Ishikawa (cell line): ENCODE results near the gene CHCHD2.

Experiments used
- CEBPB ChIP-seq: IDR thresholded peaks from 2 replicates; pipeline ENCODE4 v1.6.1; 2012
- CREB1 ChIP-seq: IDR thresholded peaks from 2 replicates; pipeline ENCODE4 v1.6.1; 2012; ENCODE audit warnings: low read depth
- EGR1 ChIP-seq: IDR thresholded peaks from 2 replicates; pipeline ENCODE4 v1.6.1; 2012
- EP300 ChIP-seq: IDR thresholded peaks from 2 replicates; pipeline ENCODE4 v1.6.1; 2012; ENCODE audit warnings: borderline replicate concordance
- FOXM1 ChIP-seq: IDR thresholded peaks from 2 replicates; pipeline ENCODE4 v1.6.1; 2012; ENCODE audit warnings: low read depth, borderline replicate concordance
- NFIC ChIP-seq: IDR thresholded peaks from 2 replicates; pipeline ENCODE4 v1.6.1; 2012
- RAD21 ChIP-seq: IDR thresholded peaks from 2 replicates; pipeline ENCODE4 v1.6.1; 2012; ENCODE audit warnings: low read depth
- TAF1 ChIP-seq: IDR thresholded peaks from 2 replicates; pipeline ENCODE4 v1.6.1; 2012; ENCODE audit warnings: low read depth, mild to moderate bottlenecking
- TCF12 ChIP-seq: IDR thresholded peaks from 2 replicates; pipeline ENCODE4 v1.6.1; 2012; ENCODE audit warnings: low read depth
- YY1 ChIP-seq: IDR thresholded peaks from 2 replicates; pipeline ENCODE4 v1.6.1; 2012; ENCODE audit warnings: low read depth
- TF ChIP-seq, protein P1 (sequence below): IDR thresholded peaks from 2 replicates; pipeline ENCODE4 v1.6.1; 2012; ENCODE audit warnings: low read depth, mild to moderate bottlenecking
- TF ChIP-seq, protein P2 (sequence below): IDR thresholded peaks from 2 replicates; pipeline ENCODE4 v1.6.1; 2012
- TF ChIP-seq, protein P3 (sequence below): IDR thresholded peaks from 2 replicates; pipeline ENCODE4 v1.6.1; 2012

DNA sequence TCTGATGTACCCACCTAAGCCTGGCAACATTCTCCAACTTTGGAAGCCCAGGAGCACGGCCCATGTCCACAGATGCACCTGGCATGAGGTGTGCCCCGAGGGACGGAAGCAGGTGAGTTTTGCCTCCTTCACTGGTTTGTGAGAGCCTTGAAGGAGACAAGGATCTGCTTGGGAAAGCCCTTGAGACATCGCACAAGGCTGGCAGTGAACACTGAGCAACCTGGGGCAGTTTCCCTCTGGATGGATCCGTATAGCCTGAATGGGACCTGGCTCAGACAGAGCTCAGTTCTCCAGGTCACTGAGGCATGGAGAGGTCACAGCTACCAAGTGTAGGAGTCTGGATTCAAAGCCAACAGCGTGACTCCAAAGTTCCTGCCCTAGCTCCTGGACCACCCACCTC is 18.7 kb upstream of the CHCHD2 start:
- TF ChIP-seq YY1 (no peak), TCF12 (no peak), EP300 (no peak), RAD21 (no peak), CREB1 (no peak), TAF1 (no peak), FOXM1 (no peak), NFIC (no peak), EGR1 (no peak), CEBPB (no peak)
- TF ChIP-seq, protein P1, sequence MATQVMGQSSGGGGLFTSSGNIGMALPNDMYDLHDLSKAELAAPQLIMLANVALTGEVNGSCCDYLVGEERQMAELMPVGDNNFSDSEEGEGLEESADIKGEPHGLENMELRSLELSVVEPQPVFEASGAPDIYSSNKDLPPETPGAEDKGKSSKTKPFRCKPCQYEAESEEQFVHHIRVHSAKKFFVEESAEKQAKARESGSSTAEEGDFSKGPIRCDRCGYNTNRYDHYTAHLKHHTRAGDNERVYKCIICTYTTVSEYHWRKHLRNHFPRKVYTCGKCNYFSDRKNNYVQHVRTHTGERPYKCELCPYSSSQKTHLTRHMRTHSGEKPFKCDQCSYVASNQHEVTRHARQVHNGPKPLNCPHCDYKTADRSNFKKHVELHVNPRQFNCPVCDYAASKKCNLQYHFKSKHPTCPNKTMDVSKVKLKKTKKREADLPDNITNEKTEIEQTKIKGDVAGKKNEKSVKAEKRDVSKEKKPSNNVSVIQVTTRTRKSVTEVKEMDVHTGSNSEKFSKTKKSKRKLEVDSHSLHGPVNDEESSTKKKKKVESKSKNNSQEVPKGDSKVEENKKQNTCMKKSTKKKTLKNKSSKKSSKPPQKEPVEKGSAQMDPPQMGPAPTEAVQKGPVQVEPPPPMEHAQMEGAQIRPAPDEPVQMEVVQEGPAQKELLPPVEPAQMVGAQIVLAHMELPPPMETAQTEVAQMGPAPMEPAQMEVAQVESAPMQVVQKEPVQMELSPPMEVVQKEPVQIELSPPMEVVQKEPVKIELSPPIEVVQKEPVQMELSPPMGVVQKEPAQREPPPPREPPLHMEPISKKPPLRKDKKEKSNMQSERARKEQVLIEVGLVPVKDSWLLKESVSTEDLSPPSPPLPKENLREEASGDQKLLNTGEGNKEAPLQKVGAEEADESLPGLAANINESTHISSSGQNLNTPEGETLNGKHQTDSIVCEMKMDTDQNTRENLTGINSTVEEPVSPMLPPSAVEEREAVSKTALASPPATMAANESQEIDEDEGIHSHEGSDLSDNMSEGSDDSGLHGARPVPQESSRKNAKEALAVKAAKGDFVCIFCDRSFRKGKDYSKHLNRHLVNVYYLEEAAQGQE, result no peak
- TF ChIP-seq, protein P2, sequence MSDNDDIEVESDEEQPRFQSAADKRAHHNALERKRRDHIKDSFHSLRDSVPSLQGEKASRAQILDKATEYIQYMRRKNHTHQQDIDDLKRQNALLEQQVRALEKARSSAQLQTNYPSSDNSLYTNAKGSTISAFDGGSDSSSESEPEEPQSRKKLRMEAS, result no peak
- TF ChIP-seq, protein P3, sequence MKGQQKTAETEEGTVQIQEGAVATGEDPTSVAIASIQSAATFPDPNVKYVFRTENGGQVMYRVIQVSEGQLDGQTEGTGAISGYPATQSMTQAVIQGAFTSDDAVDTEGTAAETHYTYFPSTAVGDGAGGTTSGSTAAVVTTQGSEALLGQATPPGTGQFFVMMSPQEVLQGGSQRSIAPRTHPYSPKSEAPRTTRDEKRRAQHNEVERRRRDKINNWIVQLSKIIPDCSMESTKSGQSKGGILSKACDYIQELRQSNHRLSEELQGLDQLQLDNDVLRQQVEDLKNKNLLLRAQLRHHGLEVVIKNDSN, result no peak
